IMR-90 (cell line): ENCODE data around the gene BMP4. TPM values are rescaled to one million over a fixed set of nuclear protein-coding genes. Genes with fewer than 3 reads are reported as not detected.

ENCODE experiments used
- ATAC-seq: fragments of 200-7000 bp; cut with Tn5 transposase; 2 replicates; pipeline ENCODE4 v1.9.1; 2020; ENCODE audit warnings: low read depth, mild to moderate bottlenecking, moderate library complexity
- BruUV-seq: library from RNA; stranded (reverse); fragments of 400-500 nt; replicated peaks from 2 replicates; lab custom pipeline; 2021; lab: Mats Ljungman, UMichigan
- CTCF ChIA-PET: fragments of 300-600 bp; formaldehyde crosslinking; extraction: SDS; loops from one replicate; lab custom pipeline; 2021; ENCODE audit warnings: antibody characterized with exemption; lab: Yijun Ruan, JAX
- POLR2A ChIA-PET: fragments of 300-600 bp; sonication (Branson Sonifier 250); formaldehyde crosslinking; loops from one replicate; lab custom pipeline; 2022; ENCODE audit warnings: antibody characterized with exemption; ENCODE audit not compliant: unreplicated experiment; lab: Charles Lee
- DNase-seq: peaks from one replicate; pipeline ENCODE4 v3.0.0; 2013
- H2AFZ ChIP-seq: replicated peaks from 2 replicates; pipeline ENCODE3; 2013; ENCODE audit warnings: low read length, mild to moderate bottlenecking; ENCODE audit not compliant: poor library complexity
- H2AK5ac ChIP-seq: 2 replicates; pipeline ENCODE4 v1.6.1; 2013; ENCODE audit warnings: low read depth, low read length, inconsistent platforms
- H2AK9ac ChIP-seq: replicated peaks from 2 replicates; pipeline ENCODE3; 2013; ENCODE audit warnings: mild to moderate bottlenecking, low read depth, low read length, moderate library complexity; ENCODE audit not compliant: poor library complexity
- H2BK120ac ChIP-seq: 2 replicates; pipeline ENCODE4 v1.6.1; 2013; ENCODE audit warnings: low read depth, low read length, inconsistent platforms
- H2BK15ac ChIP-seq: 3 replicates; pipeline ENCODE4 v1.6.1; 2013; ENCODE audit warnings: low read depth, low read length, inconsistent platforms
- H2BK20ac ChIP-seq: 2 replicates; pipeline ENCODE4 v1.6.1; 2013; ENCODE audit warnings: low read depth, mild to moderate bottlenecking, inconsistent platforms, low read length, moderate library complexity
- H2BK5ac ChIP-seq: 2 replicates; pipeline ENCODE4 v1.6.1; 2013; ENCODE audit warnings: mild to moderate bottlenecking, low read depth, low read length, inconsistent platforms; ENCODE audit not compliant: poor library complexity, severe bottlenecking
- H3K14ac ChIP-seq: replicated peaks from 2 replicates; pipeline ENCODE4 v1.6.1; 2013; ENCODE audit warnings: low read depth, low read length, inconsistent platforms
- H3K18ac ChIP-seq: 2 replicates; pipeline ENCODE4 v1.6.1; 2013; ENCODE audit warnings: low read depth, low read length, control low read depth
- H3K23ac ChIP-seq: 2 replicates; pipeline ENCODE4 v1.6.1; 2013; ENCODE audit warnings: low read depth, low read length, inconsistent platforms
- H3K27ac ChIP-seq: 2 replicates; pipeline ENCODE4 v1.5.1; 2013; ENCODE audit warnings: mild to moderate bottlenecking, control low read depth, low read length; ENCODE audit not compliant: insufficient read depth
- H3K27me3 ChIP-seq: 2 replicates; pipeline ENCODE4 v1.6.1; 2013; ENCODE audit warnings: low read length; ENCODE audit not compliant: control insufficient read depth, insufficient read depth
- H3K36me3 ChIP-seq: 2 replicates; pipeline ENCODE4 v1.6.1; 2013; ENCODE audit warnings: low read length, mixed read lengths; ENCODE audit not compliant: control insufficient read depth, insufficient read depth
- H3K4ac ChIP-seq: 2 replicates; pipeline ENCODE4 v1.6.1; 2013; ENCODE audit warnings: low read depth, low read length, inconsistent platforms
- H3K4me1 ChIP-seq: 2 replicates; pipeline ENCODE4 v1.6.1; 2013; ENCODE audit warnings: low read length, mixed read lengths; ENCODE audit not compliant: control insufficient read depth, insufficient read depth
- H3K4me2 ChIP-seq: 2 replicates; pipeline ENCODE4 v1.6.1; 2013; ENCODE audit warnings: low read depth, mild to moderate bottlenecking, control low read depth, low read length, moderate library complexity
- H3K4me3 ChIP-seq: 2 replicates; pipeline ENCODE4 v1.5.1; 2013; ENCODE audit warnings: low read depth, mild to moderate bottlenecking, control low read depth, low read length, moderate library complexity; ENCODE audit not compliant: insufficient read depth
- H3K56ac ChIP-seq: 2 replicates; pipeline ENCODE4 v1.6.1; 2013; ENCODE audit warnings: low read length, inconsistent platforms; ENCODE audit not compliant: insufficient read depth; ENCODE audit errors: extremely low read depth
- H3K79me1 ChIP-seq, 2 experiments: 2 replicates each; pipeline ENCODE4 v1.6.1; 2013; ENCODE audit warnings: low read length in 2 of 2, inconsistent platforms in 1 of 2, low read depth in 1 of 2
- H3K9ac ChIP-seq: 2 replicates; pipeline ENCODE4 v1.6.1; 2013; ENCODE audit warnings: low read depth, low read length, control low read depth
- H3K9me1 ChIP-seq: 2 replicates; pipeline ENCODE4 v1.6.1; 2013; ENCODE audit warnings: low read length, inconsistent platforms; ENCODE audit not compliant: insufficient read depth
- H3K9me3 ChIP-seq: 2 replicates; pipeline ENCODE4 v1.6.1; 2013; ENCODE audit warnings: low read length; ENCODE audit not compliant: control insufficient read depth, insufficient read depth
- H4K20me1 ChIP-seq: 2 replicates; pipeline ENCODE4 v1.6.1; 2013; ENCODE audit warnings: low read length, inconsistent platforms; ENCODE audit not compliant: insufficient read depth
- H4K5ac ChIP-seq: 2 replicates; pipeline ENCODE4 v1.6.1; 2013; ENCODE audit warnings: mild to moderate bottlenecking, low read depth, low read length, control low read depth
- H4K8ac ChIP-seq, 2 experiments: 2 replicates each; pipeline ENCODE4 v1.6.1; 2013; ENCODE audit warnings: low read depth in 2 of 2, low read length in 2 of 2, control low read depth in 1 of 2, inconsistent platforms in 1 of 2
- H4K91ac ChIP-seq: 2 replicates; pipeline ENCODE4 v1.6.1; 2013; ENCODE audit warnings: low read depth, low read length, inconsistent platforms; ENCODE audit not compliant: insufficient read depth
- CHD1 ChIP-seq: IDR thresholded peaks from 2 replicates; pipeline ENCODE4 v1.6.1; 2012; ENCODE audit warnings: low read depth, low read length, improper control_type of control experiment
- CTCF ChIP-seq: conservative IDR thresholded peaks from 2 replicates; pipeline ENCODE4 v1.5.1; 2012; ENCODE audit warnings: mild to moderate bottlenecking, low read depth, low read length, improper control_type of control experiment
- MAFK ChIP-seq: IDR thresholded peaks from 2 replicates; pipeline ENCODE4 v1.6.1; 2012; ENCODE audit warnings: low read depth, low read length, improper control_type of control experiment
- RCOR1 ChIP-seq: IDR thresholded peaks from 2 replicates; pipeline ENCODE4 v1.6.1; 2012; ENCODE audit warnings: mild to moderate bottlenecking, low read length, improper control_type of control experiment; ENCODE audit not compliant: insufficient replicate concordance
- WGBS, 2 experiments: methylation state at CpG; one replicate each; pipeline versions ENCODE4 v1.1.5 to v1.1.7; 2013; ENCODE audit warnings: missing lambda C conversion rate in 2 of 2; ENCODE audit not compliant: insufficient read length in 1 of 2; ENCODE audit errors: extremely low coverage in 2 of 2; 5-methylcytosine and 5-hydroxymethylcytosine counted together
- dilution Hi-C: fragments of 300-500 bp; cut with HindIII; formaldehyde crosslinking; loops from one replicate; pipeline ENCODE4 v1.14.3; 2018; ENCODE audit warnings: low sequenced_read_pairs; ENCODE audit not compliant: unreplicated experiment
- in situ Hi-C: fragments of 300-500 bp; cut with MboI; formaldehyde crosslinking; loops from 3 replicates; pipeline ENCODE4 v1.14.3; 2019; ENCODE audit warnings: low sequenced_read_pairs, inconsistent platforms, mixed read lengths
- intact Hi-C: fragments of 100-400 bp; cut with micrococcal nuclease; formaldehyde crosslinking; loops from 2 replicates; pipeline ENCODE4 v1.10.0; 2022
- polyA plus RNA-seq, 3 experiments: library from polyadenylated mRNA; depleted of rRNA; stranded (reverse); fragments of >200 nt; gene quantifications; 2 replicates each; pipeline ENCODE4 v1.2.3, GENCODE V29; 2012; ENCODE audit warnings: low replicate concordance in 1 of 3
- total RNA-seq: library from RNA; depleted of rRNA; stranded (reverse); fragments of >200 nt; gene quantifications from 2 replicates; pipeline ENCODE4 v1.2.3, GENCODE V29; 2012

The BMP4 gene
- total and polyA plus RNA-seq, 2 of the 4 experiments (the other 2 are of a cell fraction): 3.4 to 4.2 TPM

DNA sequence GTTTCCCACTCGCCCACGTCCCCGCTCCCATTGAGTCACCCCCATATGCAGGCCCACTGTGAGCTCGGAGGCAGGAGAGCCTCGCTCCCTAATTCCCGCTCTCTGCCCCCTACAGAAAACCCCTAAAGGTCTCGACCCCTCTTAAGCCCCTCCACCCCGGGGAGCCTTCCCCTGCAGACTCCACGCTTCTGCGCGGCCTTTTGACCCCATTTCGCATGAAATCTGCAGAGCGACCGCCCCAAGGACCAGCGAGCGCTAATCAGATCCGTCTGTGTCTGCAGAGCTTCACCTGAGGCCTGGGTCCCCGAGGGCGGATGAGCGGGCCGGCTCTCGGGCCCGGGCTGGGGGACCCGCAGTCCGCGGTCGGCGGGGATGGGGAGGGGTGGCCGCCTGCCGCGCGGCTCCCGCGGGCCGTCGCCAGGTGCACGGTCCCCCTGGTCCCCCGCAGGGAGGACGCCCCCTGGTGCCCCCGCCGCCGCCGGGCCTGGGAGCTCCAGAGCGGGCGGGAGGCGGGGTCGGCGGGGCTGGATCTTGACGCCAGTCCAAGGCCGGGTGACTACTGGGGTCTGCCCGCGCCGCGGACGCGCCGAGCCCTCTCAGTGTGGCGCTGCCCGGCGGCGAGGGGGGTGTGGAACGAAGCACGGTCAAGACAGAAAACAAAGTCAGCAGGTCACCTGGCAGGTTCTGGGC lies 10.1 kb downstream of the BMP4 start:
- H2AK5ac ChIP-seq: no peak overlapping the region
- no peak overlapping the region for H2AK9ac ChIP-seq
- H3K4me3 ChIP-seq: no peak overlapping the region
- WGBS, 2 experiments: 80% methylated on average over 17 of the region's 63 CpGs; no CpG with 5 or more reads in 1 of the 2 experiments
- no peak overlapping the region for H3K4me2 ChIP-seq
- 0 out of 2 replicates have a peak overlapping the region, but pooled peaks have one; percentile 46 for H3K14ac ChIP-seq
- in situ Hi-C loops: no loop called here
- H2BK20ac ChIP-seq: no peak overlapping the region; the same call in 1 of the 2 replicates
- TF ChIP-seq MAFK: no peak
- no peak for TF ChIP-seq RCOR1
- TF ChIP-seq CHD1: no peak
- TF ChIP-seq CTCF: no peak
- peaks cover 18% of the 10 kb centered on the region for H3K36me3 ChIP-seq
- no peak overlapping the region for H3K56ac ChIP-seq
- no peaks in the 10 kb centered on the region for H4K20me1 ChIP-seq
- no peak overlapping the region for H2BK15ac ChIP-seq
- H3K4me1 ChIP-seq: peaks cover 4% of the 10 kb centered on the region
- peaks cover 0 to 14% of the 10 kb centered on the region in 2 experiments; a peak in 2 of 4 replicates for H3K79me1 ChIP-seq
- ChIA-PET POLR2A (interaction anchor here (0.5 to 2.3 kb wide), 3 partner anchors 13 to 408 kb away, joined by 3 to 8 read pairs (median 5); no protein-coding TSS in a partner anchor), CTCF (interaction anchor here (0.7 to 1.2 kb wide), 2 partner anchors 11 to 271 kb away, joined by 3 read pairs; no protein-coding TSS in a partner anchor)
- intact Hi-C loops: loop anchor here (5.0 kb wide), 1 partner anchor 64 kb away; no protein-coding TSS in a partner anchor
- peak overlapping the region; percentile 78; the same call in 1 of the 2 replicates for H2BK120ac ChIP-seq
- no peak overlapping the region for H3K27ac ChIP-seq
- no peak overlapping the region; the same call in 1 of the 2 replicates for H4K91ac ChIP-seq
- peak overlapping the region; percentile 69; the same call in 1 of the 2 replicates for H3K4ac ChIP-seq
- BruUV-seq: no TSS peak
- H4K8ac ChIP-seq: no peak overlapping the region; a peak in 1 of 4 replicates
- H2AFZ ChIP-seq: peak overlapping the region; percentile 14
- H3K18ac ChIP-seq: no peak overlapping the region; the same call in 1 of the 2 replicates
- no peaks in the 10 kb centered on the region for H3K9me3 ChIP-seq
- H3K9ac ChIP-seq: no peak overlapping the region
- H3K27me3 ChIP-seq: no peaks in the 10 kb centered on the region; the same call in 1 of the 2 replicates
- dilution Hi-C loops: no loop called here
- no peak overlapping the region for H3K23ac ChIP-seq
- ATAC-seq (no peak), DNase-seq (no peak)
- peaks cover 7% of the 10 kb centered on the region; the same call in 1 of the 2 replicates for H3K9me1 ChIP-seq
- H2BK5ac ChIP-seq: no peak overlapping the region
- H4K5ac ChIP-seq: no peak overlapping the region; the same call in 1 of the 2 replicates
